Astrocyte (in vitro differentiated cells and primary cell): ENCODE results near the gene CCDC14.

Source experiments
- CTCF ChIP-seq: IDR thresholded peaks from 2 replicates; pipeline ENCODE4 v1.5.1; 2011; ENCODE audit warnings: low read depth, mild to moderate bottlenecking, inconsistent platforms, low read length, moderate library complexity; ENCODE audit not compliant: insufficient read depth
- EZH2 ChIP-seq: IDR thresholded peaks from 2 replicates; pipeline ENCODE4 v1.6.1; 2012; ENCODE audit warnings: mild to moderate bottlenecking, low read length, inconsistent platforms; ENCODE audit not compliant: insufficient read depth

- no peak for TF ChIP-seq CTCF
- no peak for TF ChIP-seq EZH2
These were observed 46.2 kb downstream of the CCDC14 start for GRCh38 chr3:123914829-123915228.
